ENCODE results near the gene ATP6V0B. TPM values are rescaled to one million over a fixed set of nuclear protein-coding genes. Genes with fewer than 3 reads are reported as not detected.

Gene ATP6V0B
- total RNA-seq, 4 donors from 2014 or later, result 70.1 to 169 (median 135) TPM

- peaks cover 0 to 18% (median 0%) of the 10 kb centered on the region in 4 donors for H3K27me3 ChIP-seq
- peaks cover 0 to 3% (median 0%) of the 10 kb centered on the region in 3 donors for H3K36me3 ChIP-seq
- 77 to 93% methylated on average over 3 to 9 of the region's 10 CpGs for WGBS, 2 donors
- intact Hi-C loops (cut with DNase I), result no loop called here
- H3K4me1 ChIP-seq, result peaks cover 19 to 52% (median 36%) of the 10 kb centered on the region in 3 donors
- TF ChIP-seq, protein P1, sequence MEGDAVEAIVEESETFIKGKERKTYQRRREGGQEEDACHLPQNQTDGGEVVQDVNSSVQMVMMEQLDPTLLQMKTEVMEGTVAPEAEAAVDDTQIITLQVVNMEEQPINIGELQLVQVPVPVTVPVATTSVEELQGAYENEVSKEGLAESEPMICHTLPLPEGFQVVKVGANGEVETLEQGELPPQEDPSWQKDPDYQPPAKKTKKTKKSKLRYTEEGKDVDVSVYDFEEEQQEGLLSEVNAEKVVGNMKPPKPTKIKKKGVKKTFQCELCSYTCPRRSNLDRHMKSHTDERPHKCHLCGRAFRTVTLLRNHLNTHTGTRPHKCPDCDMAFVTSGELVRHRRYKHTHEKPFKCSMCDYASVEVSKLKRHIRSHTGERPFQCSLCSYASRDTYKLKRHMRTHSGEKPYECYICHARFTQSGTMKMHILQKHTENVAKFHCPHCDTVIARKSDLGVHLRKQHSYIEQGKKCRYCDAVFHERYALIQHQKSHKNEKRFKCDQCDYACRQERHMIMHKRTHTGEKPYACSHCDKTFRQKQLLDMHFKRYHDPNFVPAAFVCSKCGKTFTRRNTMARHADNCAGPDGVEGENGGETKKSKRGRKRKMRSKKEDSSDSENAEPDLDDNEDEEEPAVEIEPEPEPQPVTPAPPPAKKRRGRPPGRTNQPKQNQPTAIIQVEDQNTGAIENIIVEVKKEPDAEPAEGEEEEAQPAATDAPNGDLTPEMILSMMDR (IDR thresholded peaks at IDR 0.05), result no peak
- no peak for TF ChIP-seq POLR2A (IDR thresholded peaks at IDR 0.05)
- no peak overlapping the region for H3K27ac ChIP-seq
- no peak overlapping the region for H3K4me3 ChIP-seq
- H3K9me3 ChIP-seq, result no peaks in the 10 kb centered on the region
- no peak for DNase-seq
These were observed 36.4 kb upstream of the ATP6V0B start for GRCh38 chr1:43938383-43938782.

DNA sequence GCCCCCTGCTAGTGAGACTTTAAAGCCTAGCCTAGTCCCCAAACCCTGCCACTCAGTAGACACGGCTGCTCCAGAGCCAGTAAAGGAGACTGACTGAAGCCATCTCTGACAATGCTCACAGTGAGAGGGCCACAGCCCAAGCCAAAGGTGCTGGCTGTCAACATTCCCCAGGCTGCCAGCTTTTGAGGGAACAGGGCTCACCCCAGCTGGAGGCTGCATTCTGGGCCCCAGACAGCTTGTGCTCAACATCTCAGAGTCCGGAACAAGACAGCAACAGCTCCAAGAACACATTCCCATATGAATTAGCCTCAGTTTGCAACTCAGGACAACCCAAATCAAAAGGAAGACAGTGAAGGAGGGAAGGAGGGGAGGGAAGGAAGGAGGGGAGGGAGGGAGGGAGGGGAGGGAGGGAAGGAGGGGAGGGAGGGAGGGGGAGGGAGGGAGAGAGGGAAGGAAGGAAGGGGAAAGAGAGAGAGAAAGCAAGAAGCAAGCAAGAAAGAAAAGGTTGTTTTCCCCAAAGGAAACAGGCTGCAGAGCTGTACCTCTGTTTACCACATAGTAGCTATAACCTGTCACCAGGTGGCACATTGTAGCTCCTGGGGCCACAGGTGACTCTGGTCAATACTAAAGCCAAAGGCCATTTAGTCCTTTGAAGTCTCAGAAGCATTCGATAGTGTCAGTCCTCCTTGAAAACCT is 35.7 kb upstream of the ATP6V0B start:
- WGBS, 2 donors, result 68 to 73% methylated on average over 2 to 3 of the region's 3 CpGs
- Histone ChIP-seq H3K27ac (no peak overlapping the region), H3K4me3 (no peak overlapping the region), H3K9me3 (no peaks in the 10 kb centered on the region), H3K4me1 (peaks cover 12 to 46% (median 30%) of the 10 kb centered on the region in 3 donors), H3K36me3 (peaks cover 0 to 3% (median 2%) of the 10 kb centered on the region in 3 donors), H3K27me3 (peaks cover 0 to 11% (median 0%) of the 10 kb centered on the region in 4 donors)
- intact Hi-C loops (cut with DNase I), result no loop called here
- TF ChIP-seq POLR2A (IDR thresholded peaks at IDR 0.05), result no peak
- TF ChIP-seq, protein P1 (IDR thresholded peaks at IDR 0.05), result no peak
- DNase-seq, result no peak

- H3K4me3 ChIP-seq, result no peak overlapping the region
- no peaks in the 10 kb centered on the region for H3K27me3 ChIP-seq
- peaks cover 0 to 3% (median 0%) of the 10 kb centered on the region in 3 donors for H3K36me3 ChIP-seq
- intact Hi-C loops (cut with DNase I), result loop anchor here (10.0 kb wide), 1 partner anchor 92 kb away; the partner anchor contains the start of gene SLC6A9
- TF ChIP-seq, protein P1 (IDR thresholded peaks at IDR 0.05), result no peak
- TF ChIP-seq POLR2A (IDR thresholded peaks at IDR 0.05), result no peak
- H3K27ac ChIP-seq, result no peak overlapping the region
- 88 to 89% methylated on average over 2 to 3 of the region's 3 CpGs for WGBS, 2 donors
- H3K4me1 ChIP-seq, result peaks cover 13 to 39% (median 16%) of the 10 kb centered on the region in 3 donors
- no peaks in the 10 kb centered on the region for H3K9me3 ChIP-seq
- DNase-seq, result no peak
These were observed 32.3 kb upstream of the ATP6V0B start for GRCh38 chr1:43942411-43942810.

DNA sequence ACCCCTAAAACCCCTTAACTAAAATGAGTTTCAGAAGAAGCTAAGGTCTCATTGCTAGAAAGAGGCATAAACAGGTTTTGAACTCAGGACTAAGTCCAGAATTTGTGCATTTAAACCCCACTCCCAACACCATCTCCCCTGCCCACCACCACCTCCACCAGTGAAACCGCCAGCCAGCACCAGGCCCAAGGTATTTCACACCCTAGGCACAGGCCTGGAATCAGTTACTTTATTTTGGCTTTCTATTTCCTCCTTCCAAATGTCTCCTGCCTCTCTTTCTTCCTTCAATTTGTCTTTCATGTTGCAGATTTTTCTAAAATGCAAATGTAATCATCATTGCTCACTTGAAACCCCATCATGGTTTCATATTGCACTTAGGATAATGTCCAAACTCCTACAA is 29.9 kb upstream of the ATP6V0B start:
- intact Hi-C loops (cut with DNase I), result loop anchor here (10.0 kb wide), 1 partner anchor 90 kb away; the partner anchor contains the start of gene SLC6A9
- 85 to 100% methylated on average over 1 of the region's 1 CpG for WGBS, 2 donors

More for the DNA sequence above, 29.9 kb upstream of the ATP6V0B start:
- Histone ChIP-seq H3K36me3 (peaks cover 0 to 8% (median 0%) of the 10 kb centered on the region in 3 donors), H3K4me3 (no peak overlapping the region), H3K4me1 (peaks cover 27 to 46% (median 30%) of the 10 kb centered on the region in 3 donors), H3K9me3 (no peaks in the 10 kb centered on the region), H3K27me3 (no peaks in the 10 kb centered on the region), H3K27ac (no peak overlapping the region)
- TF ChIP-seq, protein P1 (IDR thresholded peaks at IDR 0.05), result no peak
- no peak for TF ChIP-seq POLR2A (IDR thresholded peaks at IDR 0.05)
- DNase-seq, result no peak
